Embryonic facial prominence (tissue), 1 donor: ENCODE measurements around the gene CXorf58.
A peak's percentile ranks its signal among the peaks of the same experiment; 100 is the strongest.
"Not testable (repeated sequence)": the region's sequence is repeated elsewhere in the genome, so short reads cannot be mapped to it uniquely, and the experiment has no call there.

Experiments used
- DNase-seq: peaks from one replicate; pipeline ENCODE4 v3.0.0-alpha.2; 2016; ENCODE audit errors: extremely low spot score

CXorf58 gene

GRCh38 chrX:23907498-23908218, at the start of gene CXorf58, which contains the start of gene APOO:
Gene CXorf58 (plus strand): TSS chrX:23908006. CDS start chrX:23910303, 2,297 bp downstream.
Gene APOO (minus strand): TSS chrX:23907938. CDS start chrX:23907702, 236 bp downstream.
- DNase-seq = peak; percentile 84

GRCh38 chrX:23859238-23859637, 48.6 kb upstream of the CXorf58 start:
- DNase-seq = not testable (repeated sequence)

GRCh38 chrX:23861215-23861896, 46.5 kb upstream of the CXorf58 start:
- no peak for DNase-seq

- DNase-seq = not testable (repeated sequence)
Observed at GRCh38 chrX:23861952-23862351, 45.9 kb upstream of the CXorf58 start.

GRCh38 chrX:23864742-23865326, 43.0 kb upstream of the CXorf58 start:
- DNase-seq = no peak

- DNase-seq = no peak
Observed at GRCh38 chrX:23870041-23870440, 37.8 kb upstream of the CXorf58 start.

GRCh38 chrX:23871905-23872546, 35.8 kb upstream of the CXorf58 start:
- DNase-seq = no peak

- DNase-seq = no peak
Observed at GRCh38 chrX:23879380-23880090, 28.3 kb upstream of the CXorf58 start.

- no peak for DNase-seq
Observed at GRCh38 chrX:23883737-23884354, 24.0 kb upstream of the CXorf58 start.

- no peak for DNase-seq
Observed at GRCh38 chrX:23884427-23885024, 23.3 kb upstream of the CXorf58 start.

- DNase-seq = no peak
Observed at GRCh38 chrX:23885803-23886202, 22.0 kb upstream of the CXorf58 start.

- DNase-seq = no peak
Observed at GRCh38 chrX:23887451-23887850, 20.4 kb upstream of the CXorf58 start.

GRCh38 chrX:23887918-23888317, 19.9 kb upstream of the CXorf58 start:
- DNase-seq = no peak

GRCh38 chrX:23888887-23889501, 18.8 kb upstream of the CXorf58 start:
- DNase-seq = no peak

GRCh38 chrX:23890933-23891332, 16.9 kb upstream of the CXorf58 start:
- no peak for DNase-seq

- DNase-seq = not testable (repeated sequence)
Observed at GRCh38 chrX:23894993-23895392, 12.8 kb upstream of the CXorf58 start.

GRCh38 chrX:23896539-23896938, 11.3 kb upstream of the CXorf58 start:
- not testable (repeated sequence) for DNase-seq

- no peak for DNase-seq
Observed at GRCh38 chrX:23896981-23897380, 10.8 kb upstream of the CXorf58 start.

- DNase-seq = no peak
Observed at GRCh38 chrX:23898412-23898959, 9.3 kb upstream of the CXorf58 start.

- no peak for DNase-seq
Observed at GRCh38 chrX:23900220-23900797, 7.5 kb upstream of the CXorf58 start.
